K562 (cell line): ENCODE measurements around the gene OR2V2. TPM values are rescaled to one million over a fixed set of nuclear protein-coding genes. Genes with fewer than 3 reads are reported as not detected.
A peak's percentile ranks its signal among the peaks of the same experiment; 100 is the strongest.

Source experiments
- ATAC-seq: fragments of 200-7000 bp; cut with Tn5 transposase; 3 replicates; pipeline ENCODE4 v1.9.1; 2020; ENCODE audit warnings: moderate library complexity
- BruUV-seq: library from RNA; stranded (reverse); fragments of 400-500 nt; replicated peaks from 2 replicates; lab custom pipeline; 2021; lab: Mats Ljungman, UMichigan
- CTCF ChIA-PET: fragments of 300-600 bp; formaldehyde crosslinking; extraction: SDS; loops from one replicate; lab custom pipeline; 2021; ENCODE audit warnings: low intra/inter-chr PET ratio; lab: Yijun Ruan, JAX
- POLR2A ChIA-PET: fragments of 300-600, 350-650 bp; sonication (Branson Sonifier 250); formaldehyde crosslinking; extraction: SDS; loops from one replicate; lab custom pipeline; 2021; ENCODE audit warnings: antibody characterized with exemption, inconsistent platforms; lab: Yijun Ruan, JAX
- DNase-seq, 4 experiments: peaks; one replicate each; pipeline versions ENCODE4 v3.0.0 to v3.0.0-alpha.2; 2011 to 2018; ENCODE audit warnings: low spot score in 3 of 4, mixed read lengths in 3 of 4; ENCODE audit errors: extremely low read depth in 1 of 4
- FAIRE-seq: peaks from 2 replicates; lab custom pipeline; 2011; peaks lifted over from hg19 to GRCh38; lab: Jason Lieb, UNC
- H2AFZ ChIP-seq: 2 replicates; pipeline ENCODE4 v1.6.0; 2011; ENCODE audit warnings: low read depth, low read length, control low read depth, inconsistent platforms
- H3K27ac ChIP-seq: fragments of 200-600 bp; 3 replicates; pipeline ENCODE4 v1.8.0; 2011; ENCODE audit warnings: low read depth, mild to moderate bottlenecking, control low read depth, inconsistent platforms, low read length, moderate library complexity, mixed read lengths; ENCODE audit errors: extremely low read depth
- H3K27me3 ChIP-seq, 2 experiments: fragments of 300-600 bp in 1 of 2; 2 replicates in 1 of 2; 3 replicates in 1 of 2; pipeline versions ENCODE4 v1.6.0 to v1.8.0; 2011; ENCODE audit warnings: inconsistent platforms in 2 of 2, low read length in 2 of 2, mild to moderate bottlenecking in 1 of 2, mixed read lengths in 1 of 2, moderate library complexity in 1 of 2; ENCODE audit not compliant: control insufficient read depth in 2 of 2, insufficient read depth in 2 of 2
- H3K36me3 ChIP-seq: fragments of 300-600 bp; 3 replicates; pipeline ENCODE4 v1.8.0; 2011; ENCODE audit warnings: mild to moderate bottlenecking, low read length, inconsistent platforms; ENCODE audit not compliant: control insufficient read depth, insufficient read depth
- H3K4me1 ChIP-seq, 2 experiments: fragments of 200-600 bp in 1 of 2; replicated peaks in 1 of 2; 2 replicates in 1 of 2; 3 replicates in 1 of 2; pipeline versions ENCODE4 v1.5.1 to v1.8.0; 2011; ENCODE audit warnings: inconsistent platforms in 2 of 2, low read length in 2 of 2, mild to moderate bottlenecking in 1 of 2, mixed read lengths in 1 of 2, moderate library complexity in 1 of 2; ENCODE audit not compliant: control insufficient read depth in 2 of 2, insufficient read depth in 2 of 2
- H3K4me2 ChIP-seq: 2 replicates; pipeline ENCODE4 v1.6.1; 2011; ENCODE audit warnings: low read length, control low read depth, inconsistent platforms, mixed read lengths; ENCODE audit not compliant: insufficient read depth
- H3K4me3 ChIP-seq: fragments of 200-600 bp; sonication (generic), shearing (Covaris generic); 2 replicates; pipeline ENCODE4 v1.5.1; 2016; ENCODE audit warnings: control low read depth, inconsistent platforms
- H3K79me2 ChIP-seq: fragments of 200-600 bp; 3 replicates; pipeline ENCODE4 v1.8.0; 2011; ENCODE audit warnings: low read length, inconsistent platforms; ENCODE audit not compliant: control insufficient read depth, insufficient read depth
- H3K9ac ChIP-seq, 2 experiments: 2 replicates each; pipeline versions ENCODE4 v1.6.0 to v1.6.1; 2011; ENCODE audit warnings: low read depth in 2 of 2, low read length in 2 of 2, control low read depth in 1 of 2, inconsistent platforms in 1 of 2, mild to moderate bottlenecking in 1 of 2, mixed read lengths in 1 of 2; ENCODE audit not compliant: insufficient read depth in 1 of 2
- H3K9me1 ChIP-seq: one replicate; pipeline ENCODE4 v1.6.0; 2011; ENCODE audit warnings: inconsistent platforms, mild to moderate bottlenecking, low read length, moderate library complexity; ENCODE audit not compliant: control insufficient read depth, insufficient read depth
- H3K9me3 ChIP-seq: replicated peaks from 2 replicates; pipeline ENCODE4 v1.5.1; 2011; ENCODE audit warnings: low read depth, low read length, inconsistent platforms; ENCODE audit not compliant: control insufficient read depth, insufficient read depth
- H4K20me1 ChIP-seq: replicated peaks from 2 replicates; pipeline ENCODE4 v1.6.1; 2011; ENCODE audit warnings: low read length, inconsistent platforms, mixed read lengths; ENCODE audit not compliant: control insufficient read depth, insufficient read depth
- CBX3 ChIP-seq, 2 experiments: IDR thresholded peaks; 1 replicate in 1 of 2; 2 replicates in 1 of 2; pipeline ENCODE4 v1.6.1; 2012; ENCODE audit warnings: inconsistent platforms in 2 of 2, low read length in 2 of 2, borderline replicate concordance in 1 of 2, control low read depth in 1 of 2
- GTF2E2 ChIP-seq: fragments of 200-800 bp; sonication (Bioruptor generic); IDR thresholded peaks from 2 replicates; pipeline ENCODE4 v1.6.1; 2016; ENCODE audit warnings: missing genetic modification characterization, missing compliant biosample characterization
- KDM2B ChIP-seq: fragments of 250-450 bp; sonication (Bioruptor Pico); IDR thresholded peaks from 2 replicates; pipeline ENCODE4 v1.8.0; 2021; ENCODE audit warnings: mild to moderate bottlenecking, moderate library complexity
- KLF1 ChIP-seq: fragments of 450-650 bp; IDR thresholded peaks from 2 replicates; pipeline ENCODE4 v1.6.1; 2016; ENCODE audit warnings: missing genetic modification characterization, missing compliant biosample characterization
- SNRNP70 ChIP-seq: fragments of 200-400 bp; formaldehyde crosslinking; optimal IDR thresholded peaks from 2 replicates; pipeline ENCODE3; 2017; ENCODE audit warnings: low read depth, low read length
- TGIF2 ChIP-seq: sonication (generic); formaldehyde crosslinking; IDR thresholded peaks from 2 replicates; pipeline ENCODE4 v1.8.1; 2022; ENCODE audit warnings: mild to moderate bottlenecking, missing genetic modification reagents, moderate library complexity
- ZNF398 ChIP-seq: fragments of 250-450 bp; sonication (Bioruptor Pico); IDR thresholded peaks from 2 replicates; pipeline ENCODE4 v1.8.0; 2021; ENCODE audit warnings: moderate library complexity, mild to moderate bottlenecking, inconsistent platforms
- ZNF609 ChIP-seq: sonication (generic); formaldehyde crosslinking; IDR thresholded peaks from 2 replicates; pipeline ENCODE4 v1.8.1; 2023; ENCODE audit warnings: missing genetic modification reagents, mild to moderate bottlenecking, borderline replicate concordance
- ZNF76 ChIP-seq: fragments of 250-450 bp; sonication (Bioruptor Pico); IDR thresholded peaks from 2 replicates; pipeline ENCODE4 v1.4.0; 2020; ENCODE audit warnings: mild to moderate bottlenecking, moderate library complexity, borderline replicate concordance
- WGBS: fragments of 100-300 bp; shearing (Covaris generic); methylation state at CpG from one replicate; pipeline ENCODE4 v1.1.6; 2016; ENCODE audit warnings: low coverage, mixed read lengths; ENCODE audit not compliant: insufficient coverage; ENCODE audit errors: missing lambda C conversion rate; 5-methylcytosine and 5-hydroxymethylcytosine counted together
- in situ Hi-C: fragments of 300-500 bp; cut with MboI; formaldehyde crosslinking; loops from 4 replicates; pipeline ENCODE4 v1.15.0; 2018; ENCODE audit warnings: inconsistent platforms, mixed read lengths
- intact Hi-C: fragments of 100-400 bp; cut with micrococcal nuclease; formaldehyde crosslinking; loops from 2 replicates; pipeline ENCODE4 v1.14.2; 2022
- polyA plus RNA-seq, 8 experiments: library from polyadenylated mRNA; depleted of rRNA in 4 of 8; stranded (reverse) in 5 of 8; unstranded in 3 of 8; fragments of >200 nt; fragmentation: Nextera tagmentation in 2 of 8; fragmentation: Illumina TruSeq in 1 of 8; extraction: Ambion mirVana in 2 of 8; extraction: Trizol in 1 of 8; gene quantifications; 2 replicates each; pipeline versions ENCODE4 v1.2.1 to v1.2.3, GENCODE V29; 2011 to 2014; ENCODE audit warnings: inconsistent platforms in 1 of 8, missing spikeins in 1 of 8
- total RNA-seq, 7 experiments: library from RNA; depleted of rRNA in 6 of 7; stranded (reverse); fragments of >200 nt in 6 of 7; fragmentation: Illumina TruSeq in 2 of 7; extraction: Trizol in 2 of 7; gene quantifications; 2 replicates each; pipeline versions ENCODE4 v1.2.1 to v1.2.3, GENCODE V29; 2011 to 2021; ENCODE audit warnings: low replicate concordance in 1 of 7
- TF ChIP-seq, protein P1 (sequence below): fragments of 450-650 bp; IDR thresholded peaks from 2 replicates; pipeline ENCODE4 v1.6.1; 2016; ENCODE audit warnings: low read depth, mild to moderate bottlenecking, moderate library complexity

OR2V2 gene
- total and polyA plus RNA-seq, 9 of the 15 experiments (the other 6 are each of a cell fraction or from before 2014, with no cell fraction given): 0.01 TPM; not detected in 8

- TF ChIP-seq, protein P1, sequence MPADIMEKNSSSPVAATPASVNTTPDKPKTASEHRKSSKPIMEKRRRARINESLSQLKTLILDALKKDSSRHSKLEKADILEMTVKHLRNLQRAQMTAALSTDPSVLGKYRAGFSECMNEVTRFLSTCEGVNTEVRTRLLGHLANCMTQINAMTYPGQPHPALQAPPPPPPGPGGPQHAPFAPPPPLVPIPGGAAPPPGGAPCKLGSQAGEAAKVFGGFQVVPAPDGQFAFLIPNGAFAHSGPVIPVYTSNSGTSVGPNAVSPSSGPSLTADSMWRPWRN: no peak
- TF ChIP-seq TGIF2 (CRISPR knock-in tag): no peak
Measured at GRCh38 chr5:181153814-181154213, 6.4 kb downstream of the OR2V2 start (continued).

DNA sequence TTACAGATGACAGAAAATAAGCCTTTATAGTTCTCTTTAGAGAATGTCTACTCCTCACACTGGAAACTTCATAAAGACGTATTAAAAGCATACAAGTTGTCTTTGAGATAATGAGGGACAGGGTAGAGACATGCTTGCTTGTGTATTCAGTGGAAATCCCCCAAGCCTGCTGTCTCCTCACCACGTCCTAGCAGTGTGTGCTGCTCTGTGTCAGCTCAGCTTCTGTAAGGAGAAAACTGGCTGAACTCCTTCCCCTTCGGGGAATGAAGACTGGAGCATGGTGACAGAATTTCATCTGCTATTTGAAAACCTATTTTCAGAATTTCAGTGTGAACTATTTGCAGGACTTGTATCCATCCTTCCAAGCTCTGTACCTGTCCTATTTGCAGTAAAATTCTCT lies 9.4 kb downstream of the OR2V2 start:
- Histone ChIP-seq H3K9me1 (no peaks in the 10 kb centered on the region), H3K4me1 (peaks cover 19 to 28% of the 10 kb centered on the region in 2 experiments), H3K9me3 (no peaks in the 10 kb centered on the region), H3K27ac (no peak overlapping the region), H3K9ac (no peak overlapping the region), H3K27me3 (no peaks in the 10 kb centered on the region), H3K4me3 (no peak overlapping the region), H3K4me2 (no peak overlapping the region), H4K20me1 (no peaks in the 10 kb centered on the region), H3K79me2 (no peaks in the 10 kb centered on the region), H2AFZ (peak overlapping the region; percentile 48; the same call in 1 of the 2 replicates), H3K36me3 (no peaks in the 10 kb centered on the region)
- in situ Hi-C loops: no loop called here
- BruUV-seq: no TSS peak
- FAIRE-seq: peak; percentile 26
- no peak for ATAC-seq
- no peak for TF ChIP-seq SNRNP70
- no peak for TF ChIP-seq ZNF609 (CRISPR knock-in tag)
- TF ChIP-seq ZNF398: no peak
- no peak for TF ChIP-seq KDM2B (CRISPR knock-in tag)
- no peak for TF ChIP-seq CBX3 (IDR thresholded peaks at IDR 0.05; ENCODE audit: borderline replicate concordance in 1 of 2, low read length in 2 of 2)
- no peak for TF ChIP-seq GTF2E2 (tag)
- no peak for TF ChIP-seq KLF1 (tag)
- no peak for TF ChIP-seq ZNF76 (CRISPR knock-in tag)
- POLR2A ChIA-PET: interaction anchor here (0.6 kb wide), 1 partner anchor 51 kb away, joined by 3 read pairs; no protein-coding TSS in a partner anchor
- DNase-seq: no peak
- intact Hi-C loops: loop anchor here (5.0 kb wide), 1 partner anchor 114 kb away; the partner anchor contains the start of gene BTNL9
- WGBS: 21% methylated on average over 3 of the region's 3 CpGs
- CTCF ChIA-PET: no interaction called here
